Epithelial cell of esophagus (primary cell): ENCODE measurements around the gene CREM.
"Not testable (repeated sequence)": the region's sequence is repeated elsewhere in the genome, so short reads cannot be mapped to it uniquely, and the experiment has no call there.

Experiments used
- DNase-seq: peaks from one replicate; pipeline ENCODE4 v3.0.0; 2010; ENCODE audit warnings: low read depth
- H3K4me3 ChIP-seq: 2 replicates; pipeline ENCODE4 v1.5.1; 2011; ENCODE audit warnings: mild to moderate bottlenecking, low read length, control low read depth
- TF ChIP-seq, protein P1 (sequence below): IDR thresholded peaks from 2 replicates; pipeline ENCODE4 v1.5.1; 2011; ENCODE audit warnings: low read depth, mild to moderate bottlenecking, low read length, control low read depth, inconsistent platforms; ENCODE audit not compliant: insufficient read depth; ENCODE audit errors: missing control alignments

CREM gene

DNA sequence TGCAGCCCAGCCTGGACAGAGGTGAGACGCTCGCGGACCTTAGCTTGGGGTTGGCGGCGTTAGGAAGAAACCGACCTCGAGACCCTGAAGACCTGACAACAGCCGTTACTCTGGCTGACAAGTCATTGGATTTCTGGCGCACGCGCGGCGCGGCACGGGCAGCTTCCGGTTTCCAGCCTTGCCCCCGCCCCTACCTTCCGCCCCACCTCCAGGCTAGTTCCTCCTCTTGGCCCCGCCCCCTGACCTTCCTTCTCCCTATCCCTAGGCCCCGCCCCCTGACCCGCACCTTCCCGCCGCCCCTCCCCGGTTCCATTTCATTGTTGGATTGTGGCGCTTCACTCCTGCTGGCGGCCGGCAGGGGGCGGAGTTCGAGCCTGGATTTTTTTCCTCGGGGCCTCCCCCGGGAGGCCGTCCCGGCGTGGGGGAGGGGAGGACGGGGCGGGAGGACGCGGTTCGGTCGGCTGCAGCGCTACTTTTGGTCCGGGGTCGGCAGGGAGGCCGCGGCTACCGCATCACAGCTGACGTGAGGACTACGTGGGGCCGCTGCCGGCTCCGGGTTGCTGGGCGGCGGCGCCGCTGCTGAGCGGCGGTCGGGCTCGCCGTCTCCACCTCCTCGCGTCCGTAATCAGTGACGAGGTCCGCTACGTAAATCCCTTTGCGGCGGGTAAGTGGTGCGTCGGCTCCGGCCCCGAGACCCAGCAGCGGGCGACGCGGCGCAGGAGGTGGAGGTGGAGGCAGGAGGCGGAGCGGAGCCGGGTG lies at the start of gene CREM:
Gene CREM (plus strand): TSS at position 317 of the 759 bp plus-strand sequence. CDS start 10,990 bp downstream, outside the sequence.
- H3K4me3 ChIP-seq: peak within 1 kb of the TSS; percentile 76
- TF ChIP-seq, protein P1, sequence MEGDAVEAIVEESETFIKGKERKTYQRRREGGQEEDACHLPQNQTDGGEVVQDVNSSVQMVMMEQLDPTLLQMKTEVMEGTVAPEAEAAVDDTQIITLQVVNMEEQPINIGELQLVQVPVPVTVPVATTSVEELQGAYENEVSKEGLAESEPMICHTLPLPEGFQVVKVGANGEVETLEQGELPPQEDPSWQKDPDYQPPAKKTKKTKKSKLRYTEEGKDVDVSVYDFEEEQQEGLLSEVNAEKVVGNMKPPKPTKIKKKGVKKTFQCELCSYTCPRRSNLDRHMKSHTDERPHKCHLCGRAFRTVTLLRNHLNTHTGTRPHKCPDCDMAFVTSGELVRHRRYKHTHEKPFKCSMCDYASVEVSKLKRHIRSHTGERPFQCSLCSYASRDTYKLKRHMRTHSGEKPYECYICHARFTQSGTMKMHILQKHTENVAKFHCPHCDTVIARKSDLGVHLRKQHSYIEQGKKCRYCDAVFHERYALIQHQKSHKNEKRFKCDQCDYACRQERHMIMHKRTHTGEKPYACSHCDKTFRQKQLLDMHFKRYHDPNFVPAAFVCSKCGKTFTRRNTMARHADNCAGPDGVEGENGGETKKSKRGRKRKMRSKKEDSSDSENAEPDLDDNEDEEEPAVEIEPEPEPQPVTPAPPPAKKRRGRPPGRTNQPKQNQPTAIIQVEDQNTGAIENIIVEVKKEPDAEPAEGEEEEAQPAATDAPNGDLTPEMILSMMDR: peak; percentile 70
- DNase-seq: peak; percentile 98

- TF ChIP-seq, protein P1: no peak
- H3K4me3 ChIP-seq: no peak overlapping the region
- DNase-seq: no peak
Measured at GRCh38 chr10:35079265-35079664, 47.4 kb upstream of the CREM start.

DNA sequence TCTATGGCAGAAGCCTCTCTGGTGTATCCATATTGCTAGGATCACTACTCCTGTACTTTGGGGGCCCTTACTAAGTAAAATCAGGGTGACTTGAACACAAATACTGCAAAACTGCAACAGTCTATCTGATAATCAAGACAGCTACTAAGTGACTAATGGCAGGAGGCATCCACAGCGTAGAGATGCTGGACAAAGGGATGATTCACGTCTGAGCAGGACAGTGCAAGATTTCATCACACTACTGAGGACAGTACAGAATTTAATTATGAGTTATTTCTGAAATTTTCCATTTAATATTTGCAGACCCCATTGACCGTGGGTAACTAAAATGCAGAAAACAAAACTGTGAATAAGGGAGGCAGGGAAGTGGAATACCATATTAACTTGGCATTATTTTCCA lies 46.9 kb upstream of the CREM start:
- DNase-seq: peak; percentile 86
- H3K4me3 ChIP-seq: no peak overlapping the region
- TF ChIP-seq, protein P1: no peak

- DNase-seq, H3K4me3 ChIP-seq: not testable (repeated sequence)
Measured at GRCh38 chr10:35080261-35080660, 46.4 kb upstream of the CREM start.

DNA sequence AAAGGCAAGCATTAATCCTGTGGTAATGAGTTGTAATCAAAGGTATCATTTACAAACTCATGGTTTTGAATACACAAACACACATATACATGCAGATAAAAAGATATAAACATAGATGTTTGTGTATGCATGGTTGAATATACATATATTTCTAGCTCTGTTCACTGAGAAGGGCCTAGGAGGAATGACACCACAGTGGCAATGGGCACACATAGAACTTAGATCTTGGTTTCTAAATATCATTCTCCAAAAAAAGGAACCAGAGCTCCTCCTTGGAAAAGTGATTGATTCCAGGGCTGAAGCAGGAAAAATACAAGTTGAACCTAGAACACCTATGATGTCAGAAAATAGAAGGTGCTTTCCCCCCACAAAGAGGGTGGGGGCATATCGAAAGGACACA lies 43.4 kb upstream of the CREM start:
- no peak overlapping the region for H3K4me3 ChIP-seq
- TF ChIP-seq, protein P1: no peak
- no peak for DNase-seq

DNA sequence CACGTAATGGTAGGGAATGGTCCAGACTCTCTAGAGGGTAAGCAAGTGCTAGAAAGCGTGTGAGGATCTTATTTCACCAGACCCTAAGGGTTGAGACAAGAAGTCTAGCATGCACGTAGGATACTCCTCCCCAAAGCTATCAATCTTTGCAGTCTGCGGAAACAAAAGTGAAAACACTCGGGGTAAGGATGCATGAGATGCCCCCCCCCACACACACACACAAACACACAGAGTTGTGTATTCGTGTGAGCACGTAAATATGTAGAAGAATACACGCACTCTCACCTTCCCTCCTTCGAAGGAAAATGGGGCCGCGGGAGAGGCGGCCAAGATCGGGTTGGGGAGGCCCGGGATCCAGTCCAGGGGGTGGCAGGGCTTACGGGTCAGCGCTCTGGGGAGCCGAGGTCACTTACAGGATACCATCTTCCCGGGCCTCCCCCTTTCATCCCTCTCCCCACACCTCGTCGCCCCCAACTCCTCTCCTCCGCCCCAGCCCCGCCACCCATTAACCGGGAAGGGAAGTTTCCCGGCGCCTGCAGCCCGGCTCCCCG lies 37.0 kb upstream of the CREM start:
- H3K4me3 ChIP-seq: peak overlapping the region; percentile 83
- DNase-seq: peak; percentile 5
- TF ChIP-seq, protein P1: no peak

DNA sequence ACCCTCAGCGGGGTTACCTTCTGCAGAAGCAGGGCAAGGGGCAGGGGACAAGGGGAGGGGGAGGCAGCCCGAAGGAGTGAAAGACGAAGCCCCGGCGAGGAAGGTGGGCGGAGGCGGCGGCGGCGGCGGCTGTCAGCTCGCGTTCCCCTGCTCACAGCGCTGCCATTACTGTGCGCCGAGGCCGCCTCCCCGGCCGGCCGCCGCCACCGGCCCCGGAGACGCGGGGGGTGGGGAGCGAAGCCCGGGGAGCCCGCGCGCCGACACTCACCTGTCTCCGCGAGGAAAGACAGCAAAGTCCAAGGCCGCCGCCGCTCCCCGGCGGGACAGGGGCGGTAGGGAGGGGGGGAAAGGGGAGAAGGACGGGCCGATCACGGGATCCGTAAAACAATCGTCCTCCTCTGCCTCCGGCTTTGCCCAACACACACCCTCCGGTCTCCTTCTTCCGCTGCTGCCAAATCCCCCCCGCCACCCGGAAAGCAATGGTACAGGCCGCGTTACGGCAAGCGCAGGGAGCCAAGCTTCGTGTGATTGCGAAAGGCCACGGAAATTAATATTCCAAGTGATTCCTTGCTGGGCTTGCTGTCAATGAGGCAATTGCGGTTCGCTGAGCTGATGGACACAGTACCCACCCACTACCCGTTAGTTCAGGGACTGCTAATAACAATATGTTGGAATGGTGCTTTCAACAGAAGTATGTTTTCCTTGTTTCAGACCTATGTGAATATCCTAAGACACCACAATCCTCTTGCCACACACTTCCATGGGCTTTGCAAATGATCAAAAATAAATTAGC lies 36.3 kb upstream of the CREM start, which contains the start of gene CUL2:
Gene CUL2 (minus strand): TSS at position 180 of the 793 bp plus-strand sequence. CDS start 19,024 bp downstream, outside the sequence.
- peak within 1 kb of the TSS; percentile 83 for H3K4me3 ChIP-seq
- TF ChIP-seq, protein P1: no peak
- peak; percentile 97 for DNase-seq
